SJSA1 (cell line): ENCODE data around the gene FUS. TPM values are rescaled to one million over a fixed set of nuclear protein-coding genes. Genes with fewer than 3 reads are reported as not detected.
"Not testable (repeated sequence)": the region's sequence is repeated elsewhere in the genome, so short reads cannot be mapped to it uniquely, and the experiment has no call there.

Source experiments
- DNase-seq, 2 experiments: peaks; one replicate each; pipeline ENCODE4 v3.0.0-alpha.2; 2015 to 2020; ENCODE audit warnings: low spot score in 2 of 2, low read depth in 1 of 2
- H3K27ac ChIP-seq: fragments of 250-450 bp; sonication (Bioruptor Pico); 2 replicates; pipeline ENCODE4 v1.5.1; 2020; ENCODE audit warnings: mild to moderate bottlenecking, moderate library complexity
- H3K27me3 ChIP-seq: fragments of 250-450 bp; sonication (Bioruptor Pico); replicated peaks from 2 replicates; pipeline ENCODE4 v1.5.1; 2020; ENCODE audit warnings: mild to moderate bottlenecking, moderate library complexity
- H3K36me3 ChIP-seq: fragments of 250-450 bp; sonication (Bioruptor Pico); 2 replicates; pipeline ENCODE4 v1.5.1; 2020; ENCODE audit warnings: mild to moderate bottlenecking
- H3K4me1 ChIP-seq: fragments of 250-450 bp; sonication (Bioruptor Pico); replicated peaks from 2 replicates; pipeline ENCODE4 v1.6.1; 2021; ENCODE audit warnings: mild to moderate bottlenecking
- H3K4me3 ChIP-seq: fragments of 250-450 bp; sonication (Bioruptor Pico); 2 replicates; pipeline ENCODE4 v1.5.1; 2020; ENCODE audit warnings: mild to moderate bottlenecking
- H3K9me3 ChIP-seq: fragments of 250-450 bp; sonication (Bioruptor Pico); replicated peaks from 2 replicates; pipeline ENCODE4 v1.5.1; 2020; ENCODE audit warnings: mild to moderate bottlenecking
- total RNA-seq: library from RNA; depleted of rRNA; stranded (reverse); fragments of >200 nt; shearing (Covaris generic); gene quantifications from 2 replicates; pipeline ENCODE4 v1.2.3, GENCODE V29; 2014

The FUS gene
- total RNA-seq, 1 experiment from 2014 or later, result 37.5 TPM

DNA sequence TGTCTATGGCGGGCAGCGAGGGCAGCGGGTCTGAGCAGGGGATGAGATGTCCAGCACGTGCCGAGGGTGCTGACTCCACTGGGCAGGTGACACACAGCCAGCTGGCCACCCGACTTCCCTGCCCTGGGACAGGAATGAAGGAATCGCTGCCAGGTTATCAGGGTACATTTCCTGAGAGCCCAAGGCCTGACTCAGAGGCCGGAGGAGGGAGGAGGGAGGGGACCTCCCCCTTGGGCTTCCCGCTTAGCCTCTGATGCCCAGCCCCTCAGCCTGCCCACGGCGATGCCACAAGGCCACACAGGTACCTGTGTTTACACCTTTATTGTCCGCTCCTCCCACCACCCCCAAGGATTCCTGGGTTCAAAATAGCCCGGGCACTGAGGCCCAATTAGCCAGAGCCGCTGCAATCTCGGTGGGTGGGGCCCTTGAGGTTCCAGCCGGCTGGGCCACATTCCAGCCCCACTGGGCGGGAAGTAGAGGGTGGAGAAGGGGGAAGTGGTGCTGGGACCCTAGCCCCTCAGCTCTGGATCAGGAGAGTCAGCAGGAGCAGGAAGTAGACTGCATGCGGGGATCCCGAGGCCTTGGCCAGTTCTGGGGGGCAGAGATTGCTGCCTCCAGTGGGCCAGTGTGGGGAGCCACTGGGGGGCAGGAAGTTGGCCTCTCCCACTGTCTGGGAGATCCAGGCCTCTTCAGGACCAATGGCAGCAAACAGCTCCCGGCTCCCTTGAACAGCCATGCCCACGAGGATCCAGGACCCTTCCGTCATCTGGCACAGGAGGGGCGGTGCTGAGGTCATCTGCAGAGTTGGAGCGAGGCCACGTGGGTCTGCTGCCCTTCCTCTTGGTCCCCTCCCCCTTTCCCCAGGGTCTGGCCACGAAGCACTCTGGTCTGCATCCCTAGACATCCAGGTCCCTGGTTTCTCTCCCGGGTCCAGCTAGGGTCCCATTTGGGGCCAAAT, 41.0 kb upstream of the FUS start:
- H3K36me3 ChIP-seq, result no peaks in the 10 kb centered on the region
- H3K27ac ChIP-seq, result peak overlapping the region; percentile 33; the same call in 1 of the 2 replicates
- no peaks in the 10 kb centered on the region for H3K27me3 ChIP-seq
- H3K9me3 ChIP-seq, result 0 out of 2 replicates have a peak, but pooled peaks cover 3% of the 10 kb centered on the region
- peaks cover 25% of the 10 kb centered on the region for H3K4me1 ChIP-seq
- DNase-seq, result peak in 1 of 2 experiments; percentile 23
- no peak overlapping the region for H3K4me3 ChIP-seq

DNA sequence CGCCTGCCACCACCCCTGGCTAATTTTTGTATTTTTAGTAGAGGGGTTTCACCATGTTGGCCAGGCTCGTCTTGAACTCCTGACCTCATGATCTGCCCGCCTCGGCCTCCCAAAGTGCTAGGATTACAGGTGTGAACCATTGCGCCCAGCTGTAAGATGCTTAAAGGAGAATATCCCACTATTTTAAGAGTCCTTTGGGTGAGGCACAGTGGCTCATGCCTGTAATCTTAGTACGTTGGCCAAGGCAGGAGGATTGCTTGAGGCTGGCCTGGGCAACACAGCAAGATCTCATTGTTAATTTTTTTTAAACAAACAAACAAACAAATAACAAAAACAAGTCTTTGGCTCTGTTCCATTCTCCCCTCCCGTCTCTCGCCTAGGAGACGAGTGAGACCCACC, 38.9 kb upstream of the FUS start:
- H3K27me3 ChIP-seq, H3K36me3 ChIP-seq, H3K27ac ChIP-seq, DNase-seq, H3K4me3 ChIP-seq, H3K9me3 ChIP-seq: not testable (repeated sequence)
- peaks cover 25% of the 10 kb centered on the region for H3K4me1 ChIP-seq

DNA sequence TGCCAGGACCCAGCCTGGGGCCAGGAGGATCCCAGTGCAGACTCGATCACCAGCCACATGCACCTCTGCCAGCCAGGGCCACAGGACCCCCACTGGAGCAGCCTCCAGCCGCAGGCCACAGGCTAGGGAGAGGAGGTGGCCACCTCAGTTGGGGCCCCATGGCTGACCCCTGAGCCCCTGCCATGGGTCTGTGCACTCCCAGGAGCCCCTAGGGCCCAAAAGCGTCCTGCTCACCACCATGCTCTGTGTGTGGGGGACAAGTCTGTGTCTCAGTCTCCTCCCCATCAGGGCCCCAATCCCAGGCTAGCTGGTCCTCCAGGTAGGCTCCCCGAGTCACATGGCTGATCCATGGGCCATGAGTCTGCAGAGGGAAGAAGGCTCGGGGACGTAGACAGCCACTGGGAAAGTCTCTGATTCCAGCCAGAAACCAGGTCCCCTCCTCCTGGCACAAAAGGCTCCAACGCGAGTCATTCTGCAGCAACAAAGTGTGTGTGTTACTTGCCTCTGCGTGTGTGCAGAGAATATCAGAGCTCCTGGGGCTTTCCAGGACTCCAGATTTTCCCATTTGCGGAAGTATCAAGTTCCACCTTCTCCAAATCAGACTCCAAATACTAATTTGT, 38.3 kb upstream of the FUS start:
- Histone ChIP-seq H3K4me1 (peaks cover 25% of the 10 kb centered on the region), H3K27ac (no peak overlapping the region), H3K9me3 (0 out of 2 replicates have a peak, but pooled peaks cover 3% of the 10 kb centered on the region), H3K27me3 (no peaks in the 10 kb centered on the region; the same call in 1 of the 2 replicates), H3K36me3 (no peaks in the 10 kb centered on the region), H3K4me3 (no peak overlapping the region)
- no peak for DNase-seq

DNA sequence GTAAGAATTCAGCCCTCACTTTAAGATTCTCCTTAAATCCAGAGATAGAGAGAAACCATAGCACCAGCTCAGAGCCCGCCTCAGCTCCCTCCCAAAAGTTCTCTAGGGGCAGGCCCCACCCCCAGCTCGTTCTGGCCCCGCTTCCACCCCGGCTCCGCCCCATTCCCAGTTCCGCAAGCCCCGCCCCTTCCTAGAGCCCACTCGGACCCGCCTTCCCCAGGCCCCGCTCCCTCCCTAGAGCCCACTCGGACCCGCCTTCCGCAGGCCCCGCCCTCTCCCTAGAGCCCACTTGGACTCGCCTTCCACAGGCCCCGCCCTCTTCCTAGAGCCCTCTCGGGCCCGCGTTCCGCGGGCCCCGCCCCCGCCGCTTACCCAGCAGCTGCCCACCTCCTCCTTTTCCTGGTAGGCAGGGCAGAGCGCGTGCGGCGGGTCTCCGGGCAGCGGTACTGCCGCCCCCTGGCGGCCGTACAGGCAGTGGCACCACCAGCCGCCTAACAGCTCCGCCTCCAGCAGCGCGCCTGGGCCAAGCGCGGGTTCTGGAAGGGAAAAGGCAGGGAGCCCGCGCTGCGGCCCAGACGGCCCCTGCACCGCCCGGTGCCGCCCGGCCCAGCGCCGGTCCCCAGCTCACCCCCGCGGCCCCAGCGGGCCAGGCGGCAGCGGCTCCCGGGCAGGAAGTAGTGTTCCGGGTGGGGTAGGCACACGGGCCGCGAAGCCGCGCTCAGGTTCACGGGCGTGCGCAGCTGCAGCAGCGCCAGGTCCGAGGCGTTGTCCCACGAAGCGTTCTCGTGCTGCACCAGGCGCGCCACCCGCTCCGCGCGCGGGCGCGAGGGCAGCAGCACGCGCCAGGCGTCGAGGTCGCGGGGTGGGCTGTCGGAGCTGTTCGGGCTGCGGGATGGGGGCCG, 37.6 kb upstream of the FUS start:
- no peaks in the 10 kb centered on the region; the same call in 1 of the 2 replicates for H3K27me3 ChIP-seq
- peaks cover 25% of the 10 kb centered on the region for H3K4me1 ChIP-seq
- H3K36me3 ChIP-seq, result no peaks in the 10 kb centered on the region
- peak overlapping the region; percentile 44 for H3K4me3 ChIP-seq
- peak; percentile 97 to 99 for DNase-seq
- 0 out of 2 replicates have a peak, but pooled peaks cover 3% of the 10 kb centered on the region for H3K9me3 ChIP-seq
- no peak overlapping the region for H3K27ac ChIP-seq

DNA sequence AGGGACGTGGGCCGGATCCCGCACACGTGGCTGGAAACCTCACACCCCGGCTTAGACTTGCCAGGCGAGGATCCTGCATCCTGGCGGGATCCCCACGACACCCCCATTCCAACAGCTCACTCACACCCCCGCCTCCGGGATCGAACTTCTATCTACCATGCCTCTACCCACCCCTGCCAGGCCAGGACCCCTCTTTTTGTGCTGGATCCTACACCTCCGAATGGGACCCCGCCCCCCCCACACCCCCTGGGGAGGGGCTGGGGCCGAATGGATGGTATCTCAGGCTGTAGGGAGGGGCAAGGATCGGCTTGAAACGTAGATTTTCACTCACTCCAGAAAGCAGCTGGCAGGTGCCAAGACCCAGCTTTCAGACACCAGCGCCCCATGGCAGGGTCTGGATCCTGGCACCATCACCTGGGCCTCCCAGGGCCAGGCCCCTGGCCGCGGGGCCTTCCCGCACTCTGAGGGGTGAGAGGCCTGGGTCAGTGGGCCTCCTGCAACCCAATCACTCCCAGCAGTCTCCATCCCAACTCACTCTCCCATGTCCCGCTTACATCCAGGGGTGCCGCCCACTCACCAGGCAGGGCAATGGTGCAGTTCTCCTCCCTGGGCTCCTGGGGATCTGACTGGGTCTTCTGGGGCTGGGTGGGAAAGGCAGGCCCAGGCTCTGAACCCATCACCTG, 36.8 kb upstream of the FUS start:
- Histone ChIP-seq H3K4me1 (peaks cover 25% of the 10 kb centered on the region), H3K9me3 (0 out of 2 replicates have a peak, but pooled peaks cover 3% of the 10 kb centered on the region), H3K27ac (no peak overlapping the region), H3K4me3 (peak overlapping the region; percentile 44), H3K27me3 (peaks cover under 1% of the 10 kb centered on the region), H3K36me3 (no peaks in the 10 kb centered on the region)
- no peak for DNase-seq

DNA sequence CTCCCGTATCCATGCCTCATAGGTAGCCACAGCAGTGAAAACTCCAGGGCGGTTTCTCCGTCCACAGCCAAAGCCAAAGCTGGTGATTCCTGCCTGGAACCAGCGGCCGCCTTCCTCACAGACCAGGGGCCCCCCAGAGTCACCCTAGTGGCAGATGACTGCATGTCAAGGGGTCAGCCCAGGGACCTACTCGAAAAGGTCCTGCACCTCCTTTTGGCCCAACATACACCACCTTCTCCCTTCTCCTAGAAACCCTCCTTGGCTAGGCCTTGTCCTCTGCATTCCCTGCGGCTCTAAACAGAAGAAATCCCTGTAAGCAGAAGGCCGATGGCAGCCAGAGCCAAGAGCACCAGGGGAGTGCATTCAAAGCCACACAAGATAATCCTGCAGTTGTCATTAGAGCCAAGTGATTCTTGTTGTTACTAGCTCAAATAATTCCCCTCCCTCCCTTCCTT, 36.2 kb upstream of the FUS start:
- peaks cover 19% of the 10 kb centered on the region for H3K4me1 ChIP-seq
- H3K36me3 ChIP-seq, result no peaks in the 10 kb centered on the region
- H3K27me3 ChIP-seq, result peaks cover 4% of the 10 kb centered on the region
- H3K27ac ChIP-seq, result no peak overlapping the region
- no peak for DNase-seq
- H3K9me3 ChIP-seq, result 0 out of 2 replicates have a peak, but pooled peaks cover 3% of the 10 kb centered on the region
- no peak overlapping the region for H3K4me3 ChIP-seq

DNA sequence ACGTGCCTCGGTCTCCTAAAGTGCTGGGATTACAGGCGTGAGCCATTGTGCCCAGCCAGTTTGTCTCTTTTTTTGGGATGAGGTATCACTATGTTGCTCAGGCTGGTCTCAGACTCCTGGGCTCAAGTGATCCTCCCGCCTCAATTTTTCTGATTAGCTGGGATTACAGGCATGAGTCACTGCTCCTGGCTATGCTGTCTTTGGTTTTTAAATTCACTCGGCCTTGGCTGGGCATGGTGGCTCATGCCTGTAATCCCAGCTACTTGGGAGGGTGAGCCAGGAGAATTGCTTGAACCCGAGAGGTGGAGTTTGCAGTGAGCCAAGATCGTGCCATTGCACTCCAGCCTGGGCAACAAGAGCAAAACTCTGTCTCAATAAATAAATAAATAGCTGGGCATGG, 35.5 kb upstream of the FUS start:
- H3K9me3 ChIP-seq, DNase-seq, H3K27ac ChIP-seq, H3K4me3 ChIP-seq, H3K36me3 ChIP-seq, H3K27me3 ChIP-seq: not testable (repeated sequence)
- H3K4me1 ChIP-seq, result peaks cover 13% of the 10 kb centered on the region

DNA sequence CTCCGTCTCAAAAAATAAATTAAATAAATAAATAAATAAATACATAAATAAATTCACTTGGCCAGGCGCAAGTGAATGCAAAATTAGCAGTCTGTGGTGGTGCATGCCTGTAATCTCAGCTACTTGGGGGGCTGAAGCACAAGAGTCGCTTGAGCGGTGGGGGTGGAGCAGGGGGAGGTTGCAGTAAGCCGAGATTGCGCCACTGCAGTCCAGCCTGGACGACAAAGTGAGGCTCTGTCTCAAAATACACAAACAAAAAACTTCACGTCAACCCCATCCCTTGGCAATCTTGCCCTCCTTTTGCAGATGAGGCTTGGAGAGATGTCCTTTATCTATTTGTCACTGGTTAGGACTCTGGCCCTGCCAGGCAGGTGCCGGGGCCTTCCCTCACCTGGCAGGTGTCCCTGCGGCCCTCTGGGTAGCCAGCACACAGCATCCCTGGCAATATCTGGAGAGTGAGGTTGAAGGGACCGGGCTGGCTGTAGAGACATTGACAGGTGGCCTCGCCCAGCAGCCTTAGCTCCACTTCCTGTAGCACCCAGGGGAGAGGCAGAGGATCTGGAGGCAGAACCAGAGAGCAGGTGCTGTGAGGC, 34.4 kb upstream of the FUS start:
- peaks cover 4% of the 10 kb centered on the region for H3K27me3 ChIP-seq

DNA sequence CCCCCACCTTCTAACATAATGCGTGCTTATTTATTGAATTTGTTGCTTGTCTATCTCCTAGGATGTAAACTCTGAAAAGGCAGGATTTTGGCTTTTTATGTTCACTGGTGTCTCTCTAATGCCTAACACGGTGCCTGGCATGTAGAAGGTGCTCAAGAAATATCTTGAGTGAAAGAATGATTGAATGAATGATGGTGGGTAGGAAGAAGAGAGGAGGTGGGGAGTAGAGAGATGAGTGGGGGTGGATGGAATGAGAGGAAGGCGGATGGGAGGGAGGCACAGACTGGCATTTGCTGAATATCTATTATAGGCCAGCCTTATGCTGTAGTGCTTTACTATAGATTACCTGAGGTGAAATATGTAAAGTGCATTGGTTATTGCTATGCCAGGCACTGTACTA, 32.4 kb upstream of the FUS start:
- Histone ChIP-seq H3K4me3 (no peak overlapping the region), H3K36me3 (no peaks in the 10 kb centered on the region), H3K9me3 (0 out of 2 replicates have a peak, but pooled peaks cover 2% of the 10 kb centered on the region), H3K27ac (no peak overlapping the region), H3K27me3 (peaks cover 9% of the 10 kb centered on the region), H3K4me1 (peaks cover 4% of the 10 kb centered on the region)
- DNase-seq, result no peak

More for the DNA sequence above, 34.4 kb upstream of the FUS start:
- 0 out of 2 replicates have a peak, but pooled peaks cover 3% of the 10 kb centered on the region for H3K9me3 ChIP-seq
- no peaks in the 10 kb centered on the region for H3K36me3 ChIP-seq
- H3K27ac ChIP-seq, result no peak overlapping the region
- DNase-seq, result no peak
- H3K4me3 ChIP-seq, result no peak overlapping the region
- H3K4me1 ChIP-seq, result peaks cover 13% of the 10 kb centered on the region

DNA sequence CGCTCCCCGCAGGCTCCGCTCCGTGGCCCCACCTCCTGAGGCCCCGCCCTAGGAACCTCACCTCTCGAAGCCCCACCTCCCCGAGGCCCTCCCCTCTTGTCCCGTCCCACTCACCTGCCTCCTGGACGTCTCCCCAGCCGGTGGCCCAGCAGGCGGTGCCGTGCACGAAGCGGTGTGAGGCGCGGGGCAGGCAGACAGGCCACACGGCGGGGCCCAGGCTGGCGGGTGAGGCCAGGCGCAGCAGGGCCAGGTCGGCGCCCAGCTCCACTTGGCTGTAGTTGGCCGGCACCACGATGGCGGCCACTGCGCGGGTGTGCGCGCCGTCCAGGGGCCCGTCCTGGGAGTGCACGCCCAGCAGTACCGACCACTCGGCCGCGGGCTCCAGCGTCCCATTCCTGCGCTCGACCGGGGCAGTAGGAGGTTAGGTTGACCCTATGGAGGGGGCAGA, 31.6 kb upstream of the FUS start:
- Histone ChIP-seq H3K27ac (no peak overlapping the region), H3K9me3 (no peaks in the 10 kb centered on the region), H3K4me1 (no peaks in the 10 kb centered on the region), H3K36me3 (no peaks in the 10 kb centered on the region), H3K27me3 (peaks cover 9% of the 10 kb centered on the region), H3K4me3 (no peak overlapping the region)
- DNase-seq, result no peak

DNA sequence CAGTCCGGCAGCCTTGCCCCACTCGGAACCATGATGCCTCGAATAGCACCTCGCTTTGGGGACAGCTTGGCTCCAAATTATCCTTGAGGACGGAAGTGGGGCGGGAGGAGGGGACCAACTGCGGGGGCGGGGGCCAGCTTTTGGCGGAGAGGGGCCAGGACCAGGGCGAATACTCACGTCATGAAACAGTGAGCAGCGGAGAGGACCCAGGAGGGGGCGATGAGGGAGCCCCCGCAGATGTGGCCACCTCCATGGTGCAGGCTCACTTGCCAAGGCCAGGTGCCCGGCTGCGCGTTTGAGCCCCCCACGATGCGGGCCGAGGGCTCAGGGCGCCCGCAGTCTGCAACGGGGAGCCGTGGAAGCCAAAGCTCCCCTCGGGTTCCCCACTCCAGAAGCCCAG, 31.0 kb upstream of the FUS start:
- Histone ChIP-seq H3K36me3 (no peaks in the 10 kb centered on the region), H3K4me1 (no peaks in the 10 kb centered on the region), H3K9me3 (no peaks in the 10 kb centered on the region), H3K27ac (no peak overlapping the region), H3K27me3 (peaks cover 9% of the 10 kb centered on the region), H3K4me3 (no peak overlapping the region)
- no peak for DNase-seq

DNA sequence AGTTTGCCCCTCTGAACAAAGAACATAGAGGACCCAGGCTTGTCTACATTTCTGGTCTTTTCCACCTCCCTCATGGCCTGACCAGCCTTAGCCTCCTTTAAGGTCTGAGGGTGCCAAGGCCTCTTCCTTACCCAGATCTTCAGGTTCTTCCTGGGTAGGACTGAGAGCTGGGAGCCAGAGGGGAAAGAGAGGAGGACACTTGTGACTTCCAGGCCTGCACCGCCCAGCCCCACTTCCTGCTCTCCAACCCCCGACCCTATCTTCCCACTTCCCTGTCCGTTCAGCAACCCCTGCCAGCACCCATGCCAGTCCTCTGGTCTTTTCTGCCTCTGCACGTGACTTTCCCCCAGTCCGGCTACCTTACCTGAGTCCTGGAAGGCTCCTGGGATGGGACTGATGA, 30.6 kb upstream of the FUS start:
- DNase-seq, result no peak
- H3K36me3 ChIP-seq, result no peaks in the 10 kb centered on the region

More for the DNA sequence above, 30.6 kb upstream of the FUS start:
- no peaks in the 10 kb centered on the region for H3K4me1 ChIP-seq
- H3K27me3 ChIP-seq, result peaks cover 9% of the 10 kb centered on the region
- H3K4me3 ChIP-seq, result no peak overlapping the region
- H3K27ac ChIP-seq, result no peak overlapping the region
- no peaks in the 10 kb centered on the region for H3K9me3 ChIP-seq
